HepG2 (cell line): Measurements from ENCODE around the gene CHKB. TPM values are rescaled to one million over a fixed set of nuclear protein-coding genes. Genes with fewer than 3 reads are reported as not detected.
A peak's percentile ranks its signal among the peaks of the same experiment; 100 is the strongest.

Source experiments
- FOXM1 ChIP-seq: sonication (generic); formaldehyde crosslinking; IDR thresholded peaks from 2 replicates; pipeline ENCODE4 v1.5.0; 2020; ENCODE audit warnings: missing genetic modification reagents
- FOXO4 ChIP-seq: sonication (generic); formaldehyde crosslinking; conservative IDR thresholded peaks from 2 replicates; pipeline ENCODE4 v1.8.1; 2023; ENCODE audit warnings: missing genetic modification reagents
- FOXP4 ChIP-seq: sonication (generic); formaldehyde crosslinking; IDR thresholded peaks from 2 replicates; pipeline ENCODE4 v1.4.0; 2020; ENCODE audit warnings: missing genetic modification reagents
- HNF4G ChIP-seq, 2 experiments: sonication (generic) in 1 of 2; formaldehyde crosslinking in 1 of 2; IDR thresholded peaks; 2 replicates each; pipeline versions ENCODE4 v1.4.0 to v1.6.1; 2011 to 2020; ENCODE audit warnings: borderline replicate concordance in 2 of 2, low read depth in 2 of 2, mild to moderate bottlenecking in 2 of 2, low read length in 1 of 2, missing genetic modification reagents in 1 of 2, moderate library complexity in 1 of 2
- MEIS2 ChIP-seq: sonication (generic); formaldehyde crosslinking; IDR thresholded peaks from 2 replicates; pipeline ENCODE4 v1.9.0; 2021; ENCODE audit warnings: mild to moderate bottlenecking, missing genetic modification reagents
- NFATC3 ChIP-seq: sonication (generic); formaldehyde crosslinking; IDR thresholded peaks from 2 replicates; pipeline ENCODE4 v1.5.1; 2020; ENCODE audit warnings: mild to moderate bottlenecking, missing genetic modification reagents
- TBX2 ChIP-seq: sonication (generic); formaldehyde crosslinking; IDR thresholded peaks from 2 replicates; pipeline ENCODE4 v1.5.0; 2020; ENCODE audit warnings: missing genetic modification reagents, mild to moderate bottlenecking, borderline replicate concordance
- TCF7L2 ChIP-seq: IDR thresholded peaks from 2 replicates; pipeline ENCODE4 v1.6.1; 2011; ENCODE audit warnings: mild to moderate bottlenecking, low read depth, low read length, moderate library complexity
- ZNF318 ChIP-seq: sonication (generic); formaldehyde crosslinking; IDR thresholded peaks from 2 replicates; pipeline ENCODE4 v1.4.0; 2020; ENCODE audit warnings: mild to moderate bottlenecking, missing genetic modification reagents
- ZNF33B ChIP-seq: sonication (generic); formaldehyde crosslinking; IDR thresholded peaks from 2 replicates; pipeline ENCODE4 v1.5.1; 2020; ENCODE audit warnings: mild to moderate bottlenecking, missing genetic modification reagents
- ZNF777 ChIP-seq: sonication (generic); formaldehyde crosslinking; IDR thresholded peaks from 2 replicates; pipeline ENCODE4 v1.4.0; 2020; ENCODE audit warnings: missing genetic modification reagents
- polyA plus RNA-seq, 8 experiments: library from polyadenylated mRNA; depleted of rRNA in 3 of 8; stranded (reverse) in 7 of 8; unstranded in 1 of 8; fragments of >200 nt; fragmentation: Illumina TruSeq in 4 of 8; extraction: Trizol in 4 of 8; gene quantifications; 2 replicates each; pipeline versions ENCODE4 v1.2.1 to v1.2.3, GENCODE V29; 2011 to 2016; ENCODE audit warnings: low read depth in 4 of 8, missing spikeins in 1 of 8, mixed read lengths in 1 of 8; ENCODE audit not compliant: insufficient read depth in 1 of 8
- total RNA-seq, 5 experiments: library from RNA; depleted of rRNA; stranded (reverse); fragments of >200 nt; fragmentation: Illumina TruSeq; extraction: Trizol; gene quantifications; 2 replicates each; pipeline ENCODE4 v1.2.3, GENCODE V29; 2016; ENCODE audit warnings: low read depth in 1 of 5
- TF ChIP-seq, protein P1 (sequence below): sonication (generic); formaldehyde crosslinking; IDR thresholded peaks from 2 replicates; pipeline ENCODE4 v1.4.0; 2020; ENCODE audit warnings: missing genetic modification reagents

CHKB gene
- total and polyA plus RNA-seq, 2 of the 13 experiments (the other 11 are each of a cell fraction or from before 2014, with no cell fraction given), result 24.5 to 42.7 TPM

DNA sequence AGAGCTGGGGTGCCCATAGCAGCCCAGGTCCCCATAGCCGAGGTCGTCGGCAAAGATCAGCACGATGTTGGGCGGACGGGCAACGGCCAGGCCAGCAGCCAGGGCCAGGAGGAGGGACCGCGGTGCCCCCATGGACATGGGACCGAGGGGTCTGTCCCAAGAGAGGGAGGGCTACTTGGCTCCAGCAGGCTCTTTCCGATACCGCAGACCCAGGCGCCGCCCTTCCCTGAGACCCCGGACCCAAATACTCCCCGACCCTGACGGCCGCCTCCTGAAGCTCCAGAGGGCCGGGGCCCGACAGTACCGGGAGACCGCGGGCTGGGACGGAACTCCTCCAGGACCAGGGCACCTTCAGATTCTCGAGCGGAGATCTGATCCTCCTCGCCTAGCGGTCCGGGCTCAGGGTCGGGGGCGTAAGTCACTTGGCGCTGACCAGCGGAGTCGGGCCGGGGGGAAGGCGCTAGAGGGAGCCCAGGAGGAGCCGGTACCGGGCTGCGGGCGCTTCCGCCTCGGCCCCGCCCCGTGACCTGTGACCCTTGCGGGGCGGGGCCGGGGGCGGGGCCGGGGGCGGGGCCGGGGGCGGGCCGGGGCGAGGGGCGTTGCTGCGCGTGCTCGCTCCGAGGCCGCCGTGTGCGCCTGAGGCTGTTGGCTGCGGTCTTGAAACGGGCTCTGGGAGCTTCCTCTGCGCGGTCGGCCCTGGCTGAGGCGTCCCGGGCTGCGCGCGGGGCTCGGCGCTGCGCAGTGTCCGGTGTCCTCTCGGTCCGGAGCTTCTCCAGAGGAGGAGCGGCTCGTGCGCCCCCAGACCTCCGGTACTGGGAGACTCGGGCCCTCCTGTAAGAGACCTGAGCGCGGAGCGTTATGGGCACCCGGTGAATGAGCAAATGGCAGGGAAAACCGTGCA lies 45.2 kb upstream of the CHKB start, which contains the start of gene ARSA (continued):
- TF ChIP-seq ZNF318 (CRISPR knock-in tag) (peak; percentile 32; the same call in 1 of the 2 replicates), TBX2 (CRISPR knock-in tag) (0 out of 2 replicates have a peak, but pooled peaks have one; percentile 10), MEIS2 (CRISPR knock-in tag) (peak; percentile 39; the same call in 1 of the 2 replicates), FOXO4 (CRISPR knock-in tag) (0 out of 2 replicates have a peak, but pooled peaks have one; percentile 40), HNF4G (IDR thresholded peaks at IDR 0.05; ENCODE audit: borderline replicate concordance, low read depth, low read length) (peak; percentile 4; the same call in 1 of the 2 replicates), HNF4G (CRISPR knock-in tag; IDR thresholded peaks at IDR 0.05; ENCODE audit: borderline replicate concordance, low read depth) (peak; percentile 19; the same call in 1 of the 2 replicates), ZNF777 (peak; percentile 73), FOXP4 (CRISPR knock-in tag) (no peak), ZNF33B (CRISPR knock-in tag) (0 out of 2 replicates have a peak, but pooled peaks have one; percentile 58), NFATC3 (peak; percentile 86; the same call in 1 of the 2 replicates), FOXM1 (0 out of 2 replicates have a peak, but pooled peaks have one; percentile 38), TCF7L2 (no peak)
- TF ChIP-seq, protein P1, sequence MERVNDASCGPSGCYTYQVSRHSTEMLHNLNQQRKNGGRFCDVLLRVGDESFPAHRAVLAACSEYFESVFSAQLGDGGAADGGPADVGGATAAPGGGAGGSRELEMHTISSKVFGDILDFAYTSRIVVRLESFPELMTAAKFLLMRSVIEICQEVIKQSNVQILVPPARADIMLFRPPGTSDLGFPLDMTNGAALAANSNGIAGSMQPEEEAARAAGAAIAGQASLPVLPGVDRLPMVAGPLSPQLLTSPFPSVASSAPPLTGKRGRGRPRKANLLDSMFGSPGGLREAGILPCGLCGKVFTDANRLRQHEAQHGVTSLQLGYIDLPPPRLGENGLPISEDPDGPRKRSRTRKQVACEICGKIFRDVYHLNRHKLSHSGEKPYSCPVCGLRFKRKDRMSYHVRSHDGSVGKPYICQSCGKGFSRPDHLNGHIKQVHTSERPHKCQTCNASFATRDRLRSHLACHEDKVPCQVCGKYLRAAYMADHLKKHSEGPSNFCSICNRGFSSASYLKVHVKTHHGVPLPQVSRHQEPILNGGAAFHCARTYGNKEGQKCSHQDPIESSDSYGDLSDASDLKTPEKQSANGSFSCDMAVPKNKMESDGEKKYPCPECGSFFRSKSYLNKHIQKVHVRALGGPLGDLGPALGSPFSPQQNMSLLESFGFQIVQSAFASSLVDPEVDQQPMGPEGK (CRISPR knock-in tag), result no peak
